KMS-11 (cell line): ENCODE measurements around the gene RGS9.

Experiments used
- H2AFZ ChIP-seq: fragments of 200-600 bp; sonication (generic); 2 replicates; pipeline ENCODE4 v1.6.1; 2016; ENCODE audit warnings: antibody characterized with exemption, mixed run types, low read depth
- H3K27ac ChIP-seq: fragments of 200-600 bp; sonication (generic); 2 replicates; pipeline ENCODE4 v1.6.1; 2016; ENCODE audit warnings: mild to moderate bottlenecking, mixed run types
- H3K27me3 ChIP-seq: fragments of 200-600 bp; sonication (generic); 2 replicates; pipeline ENCODE4 v1.6.1; 2017; ENCODE audit warnings: mild to moderate bottlenecking, low read depth, mixed run types, moderate library complexity; ENCODE audit not compliant: insufficient read depth
- H3K36me3 ChIP-seq: fragments of 200-600 bp; sonication (generic); 2 replicates; pipeline ENCODE4 v1.6.1; 2017; ENCODE audit warnings: mild to moderate bottlenecking, mixed run types; ENCODE audit not compliant: insufficient read depth
- H3K4me1 ChIP-seq: fragments of 200-600 bp; sonication (generic); 2 replicates; pipeline ENCODE4 v1.6.1; 2016; ENCODE audit warnings: mild to moderate bottlenecking, low read depth, mixed run types; ENCODE audit not compliant: poor library complexity, severe bottlenecking
- H3K4me2 ChIP-seq: fragments of 200-600 bp; sonication (generic); 2 replicates; pipeline ENCODE4 v1.7.0; 2016; ENCODE audit warnings: mild to moderate bottlenecking, mixed run types
- H3K4me3 ChIP-seq: fragments of 200-600 bp; sonication (generic); IDR thresholded peaks from 2 replicates; pipeline ENCODE4 v1.6.1; 2017; ENCODE audit warnings: low read depth, low read length, mixed read lengths; ENCODE audit not compliant: insufficient read depth
- H3K79me2 ChIP-seq: fragments of 200-600 bp; sonication (generic); 2 replicates; pipeline ENCODE4 v1.6.1; 2016; ENCODE audit warnings: low read depth, mixed run types; ENCODE audit not compliant: insufficient read depth
- H3K9ac ChIP-seq: fragments of 200-600 bp; sonication (generic); 2 replicates; pipeline ENCODE4 v1.6.1; 2016; ENCODE audit warnings: mild to moderate bottlenecking, mixed run types
- H4K20me1 ChIP-seq: fragments of 200-600 bp; sonication (generic); 2 replicates; pipeline ENCODE4 v1.6.1; 2016; ENCODE audit warnings: mild to moderate bottlenecking, mixed run types; ENCODE audit not compliant: insufficient read depth
- CTCF ChIP-seq: fragments of 200-600 bp; sonication (generic); conservative IDR thresholded peaks from 2 replicates; pipeline ENCODE4 v1.6.1; 2017; ENCODE audit warnings: low read depth, mild to moderate bottlenecking, antibody characterized with exemption, low read length, moderate library complexity, mixed read lengths

Gene RGS9

GRCh38 chr17:65158622-65159021 lies 21.5 kb downstream of the RGS9 start:
- Histone ChIP-seq H3K27me3 (no peaks in the 10 kb centered on the region), H3K4me3 (no peak overlapping the region), H3K27ac (no peak overlapping the region), H3K79me2 (no peaks in the 10 kb centered on the region), H4K20me1 (no peaks in the 10 kb centered on the region), H3K4me1 (peaks cover 6% of the 10 kb centered on the region), H3K9ac (no peak overlapping the region), H2AFZ (no peak overlapping the region), H3K36me3 (no peaks in the 10 kb centered on the region), H3K4me2 (no peak overlapping the region)
- no peak for TF ChIP-seq CTCF

GRCh38 chr17:65160516-65160915 lies 23.3 kb downstream of the RGS9 start:
- H3K4me1 ChIP-seq = peaks cover 2% of the 10 kb centered on the region
- H3K9ac ChIP-seq = no peak overlapping the region
- no peak for TF ChIP-seq CTCF
- no peaks in the 10 kb centered on the region for H3K79me2 ChIP-seq
- H2AFZ ChIP-seq = no peak overlapping the region
- no peaks in the 10 kb centered on the region for H4K20me1 ChIP-seq
- no peaks in the 10 kb centered on the region for H3K27me3 ChIP-seq
- no peak overlapping the region for H3K4me3 ChIP-seq
- no peaks in the 10 kb centered on the region for H3K36me3 ChIP-seq
- H3K27ac ChIP-seq = no peak overlapping the region
- no peak overlapping the region for H3K4me2 ChIP-seq

- H3K4me1 ChIP-seq = no peaks in the 10 kb centered on the region
Measured at GRCh38 chr17:65163990-65164495, 26.9 kb downstream of the RGS9 start.

GRCh38 chr17:65166787-65167186 lies 29.6 kb downstream of the RGS9 start:
- Histone ChIP-seq H4K20me1 (no peaks in the 10 kb centered on the region), H3K27me3 (no peaks in the 10 kb centered on the region), H3K36me3 (no peaks in the 10 kb centered on the region), H3K27ac (no peak overlapping the region), H3K4me2 (no peak overlapping the region), H2AFZ (no peak overlapping the region), H3K4me3 (no peak overlapping the region), H3K79me2 (no peaks in the 10 kb centered on the region), H3K9ac (no peak overlapping the region), H3K4me1 (no peaks in the 10 kb centered on the region)
- no peak for TF ChIP-seq CTCF

More at GRCh38 chr17:65163990-65164495, 26.9 kb downstream of the RGS9 start:
- Histone ChIP-seq H3K36me3 (no peaks in the 10 kb centered on the region), H2AFZ (no peak overlapping the region), H3K27ac (no peak overlapping the region), H3K27me3 (no peaks in the 10 kb centered on the region), H3K4me3 (no peak overlapping the region), H3K4me2 (no peak overlapping the region), H4K20me1 (no peaks in the 10 kb centered on the region), H3K9ac (no peak overlapping the region), H3K79me2 (no peaks in the 10 kb centered on the region)
- TF ChIP-seq CTCF = no peak
